Measurements from ENCODE around the gene CCDC146. TPM values are rescaled to one million over a fixed set of nuclear protein-coding genes. Genes with fewer than 3 reads are reported as not detected.
A peak's percentile ranks its signal among the peaks of the same experiment; 100 is the strongest.
"Not testable (repeated sequence)": the region's sequence is repeated elsewhere in the genome, so short reads cannot be mapped to it uniquely, and the experiment has no call there.

Gene CCDC146
- total and polyA plus RNA-seq, 4 donors, result 1.3 to 3.9 (median 3.1) TPM

DNA sequence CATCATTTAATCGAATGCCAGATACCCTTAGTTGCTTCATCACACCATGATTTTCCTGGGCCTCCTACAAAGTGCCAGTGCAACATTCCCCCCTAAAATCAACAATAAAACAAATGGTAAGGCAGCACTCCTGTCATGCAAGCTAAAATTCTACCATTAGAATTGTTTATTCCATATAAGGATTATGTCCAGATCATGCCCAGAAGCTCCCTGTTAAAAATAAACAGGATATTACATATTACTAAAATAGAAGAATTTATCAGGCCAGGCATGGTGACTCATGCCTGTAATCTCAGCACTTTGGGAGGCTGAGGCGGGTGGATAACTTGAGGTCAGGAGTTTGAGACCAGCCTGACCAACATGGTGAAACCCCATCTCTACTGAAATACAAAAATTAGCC is 153.2 kb downstream of the CCDC146 start:
- not testable (repeated sequence) for H3K4me1 ChIP-seq (ENCODE audit: control insufficient read depth in 4 of 4, insufficient read depth in 4 of 4, low read length in 3 of 4); H3K36me3 ChIP-seq (ENCODE audit: control insufficient read depth in 4 of 4, insufficient read depth in 3 of 4, low read depth in 1 of 4, low read length in 3 of 4); H3K9ac ChIP-seq (ENCODE audit: low read depth in 1 of 2, low read length in 2 of 2); H3K27ac ChIP-seq (ENCODE audit: low read depth in 1 of 2, low read length in 2 of 2); DNase-seq (ENCODE audit: low spot score); H3K9me3 ChIP-seq (ENCODE audit: control insufficient read depth in 4 of 4, low read length in 3 of 4); H3K27me3 ChIP-seq (ENCODE audit: control insufficient read depth in 4 of 4, insufficient read depth in 4 of 4, low read length in 3 of 4); H3K4me3 ChIP-seq (ENCODE audit: low read depth in 1 of 3, low read length in 3 of 3)
- 72% methylated on average over 2 of the region's 2 CpGs for WGBS
- peak; percentile 86 to 92 for TF ChIP-seq JUND (IDR thresholded peaks at IDR 0.05)
- peak; percentile 49 for TF ChIP-seq NR2F2 (IDR thresholded peaks at IDR 0.05)

DNA sequence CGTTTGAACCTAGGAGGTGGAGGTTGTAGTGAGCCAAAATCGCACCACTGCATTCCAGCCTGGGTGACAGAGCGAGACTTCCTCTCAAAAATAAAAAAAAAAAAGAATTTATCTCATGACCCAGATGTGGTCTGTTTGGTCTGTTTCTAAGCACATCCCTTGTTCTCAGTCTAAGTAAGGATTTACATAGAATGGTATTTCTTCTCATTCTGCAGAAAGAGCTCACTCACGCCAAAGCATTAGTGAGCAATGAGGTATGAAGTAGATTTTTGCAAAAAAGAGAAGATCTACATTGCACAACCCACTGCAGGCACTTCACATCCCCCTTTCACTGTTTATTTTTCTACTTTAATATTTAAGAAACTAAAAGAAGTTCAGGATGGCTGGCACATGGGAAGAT is 153.7 kb downstream of the CCDC146 start:
- Histone ChIP-seq H3K4me3 (ENCODE audit: low read depth in 1 of 3, low read length in 3 of 3) (no peak overlapping the region), H3K36me3 (ENCODE audit: control insufficient read depth in 4 of 4, insufficient read depth in 3 of 4, low read depth in 1 of 4, low read length in 3 of 4) (no peaks in the 10 kb centered on the region), H3K27me3 (ENCODE audit: control insufficient read depth in 4 of 4, insufficient read depth in 4 of 4, low read length in 3 of 4) (no peaks in the 10 kb centered on the region), H3K27ac (ENCODE audit: low read depth in 1 of 2, low read length in 2 of 2) (no peak overlapping the region), H3K9me3 (ENCODE audit: control insufficient read depth in 4 of 4, low read length in 3 of 4) (no peaks in the 10 kb centered on the region), H3K9ac (ENCODE audit: low read depth in 1 of 2, low read length in 2 of 2) (no peak overlapping the region), H3K4me1 (ENCODE audit: control insufficient read depth in 4 of 4, insufficient read depth in 4 of 4, low read length in 3 of 4) (peaks cover 0 to 1% (median 0%) of the 10 kb centered on the region in 4 donors)
- WGBS, result 62% methylated on average over 4 of the region's 4 CpGs
- peak in 1 of 2 donors; percentile 16 for TF ChIP-seq JUND (IDR thresholded peaks at IDR 0.05)
- TF ChIP-seq, protein P1, sequence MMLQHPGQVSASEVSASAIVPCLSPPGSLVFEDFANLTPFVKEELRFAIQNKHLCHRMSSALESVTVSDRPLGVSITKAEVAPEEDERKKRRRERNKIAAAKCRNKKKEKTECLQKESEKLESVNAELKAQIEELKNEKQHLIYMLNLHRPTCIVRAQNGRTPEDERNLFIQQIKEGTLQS (IDR thresholded peaks at IDR 0.05), result no peak
- no peak for DNase-seq (ENCODE audit: low spot score)

DNA sequence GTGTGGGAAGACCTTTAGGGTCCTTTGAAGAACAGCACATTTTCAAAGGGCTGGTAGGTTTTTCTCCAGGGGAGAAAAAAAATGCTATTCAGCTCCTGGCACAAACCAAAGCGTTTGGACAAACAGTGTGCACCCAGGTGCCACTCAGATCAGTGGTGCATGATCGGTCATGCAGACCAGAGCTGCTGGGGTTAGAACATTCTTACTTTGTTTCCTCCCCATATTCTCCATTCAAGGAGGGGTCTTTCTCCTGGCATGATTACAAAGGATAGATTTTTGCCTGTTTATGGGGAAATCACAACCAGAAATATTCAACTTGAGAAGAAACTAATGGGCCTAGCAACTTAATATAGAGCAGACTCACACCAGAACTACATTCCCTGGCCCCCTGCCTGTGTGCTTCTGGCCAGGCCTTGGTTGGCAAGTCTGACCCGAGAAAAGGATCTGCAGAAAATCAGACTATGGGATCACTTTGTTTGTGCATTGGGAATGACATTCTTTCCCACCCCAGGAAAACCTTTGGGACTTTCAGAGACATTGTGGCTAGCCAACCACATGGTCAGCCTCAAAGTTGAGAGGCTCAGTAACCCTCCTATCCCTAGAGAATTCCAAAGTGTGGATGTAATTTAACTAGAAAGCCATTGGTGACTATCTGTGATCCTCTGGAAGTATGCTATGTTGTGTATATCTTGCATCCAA is 159.5 kb downstream of the CCDC146 start:
- Histone ChIP-seq H3K36me3 (ENCODE audit: control insufficient read depth in 4 of 4, insufficient read depth in 3 of 4, low read depth in 1 of 4, low read length in 3 of 4) (no peaks in the 10 kb centered on the region), H3K4me3 (ENCODE audit: low read depth in 1 of 3, low read length in 3 of 3) (no peak overlapping the region), H3K9me3 (ENCODE audit: control insufficient read depth in 4 of 4, low read length in 3 of 4) (no peaks in the 10 kb centered on the region), H3K4me1 (ENCODE audit: control insufficient read depth in 4 of 4, insufficient read depth in 4 of 4, low read length in 3 of 4) (peaks cover 0 to 6% (median 2%) of the 10 kb centered on the region in 4 donors), H3K9ac (ENCODE audit: low read depth in 1 of 2, low read length in 2 of 2) (peak overlapping the region in 1 of 2 donors; percentile 22), H3K27me3 (ENCODE audit: control insufficient read depth in 4 of 4, insufficient read depth in 4 of 4, low read length in 3 of 4) (no peaks in the 10 kb centered on the region), H3K27ac (ENCODE audit: low read depth in 1 of 2, low read length in 2 of 2) (peak overlapping the region in 1 of 2 donors; percentile 18)
- no peak for DNase-seq (ENCODE audit: low spot score)
- WGBS, result 67% methylated on average over 3 of the region's 3 CpGs
- TF ChIP-seq REST (IDR thresholded peaks at IDR 0.05) (peak; percentile 94), YY1 (IDR thresholded peaks at IDR 0.05) (no peak), RAD21 (IDR thresholded peaks at IDR 0.05) (no peak), FOXA1 (IDR thresholded peaks at IDR 0.05) (no peak), HNF4A (conservative IDR thresholded peaks at IDR 0.05) (no peak), GABPA (IDR thresholded peaks at IDR 0.05 in 1 of 2, conservative IDR thresholded peaks at IDR 0.05 in 1 of 2) (no peak), HNF4G (IDR thresholded peaks at IDR 0.05) (no peak), JUND (IDR thresholded peaks at IDR 0.05) (no peak), SP1 (IDR thresholded peaks at IDR 0.05) (no peak), NR2F2 (IDR thresholded peaks at IDR 0.05) (peak; percentile 62), FOXA2 (IDR thresholded peaks at IDR 0.05) (no peak), EGR1 (IDR thresholded peaks at IDR 0.05; ENCODE audit: low read depth in 2 of 2) (no peak), TAF1 (conservative IDR thresholded peaks at IDR 0.05) (no peak), RXRA (IDR thresholded peaks at IDR 0.05) (no peak)
- TF ChIP-seq, protein P2, sequence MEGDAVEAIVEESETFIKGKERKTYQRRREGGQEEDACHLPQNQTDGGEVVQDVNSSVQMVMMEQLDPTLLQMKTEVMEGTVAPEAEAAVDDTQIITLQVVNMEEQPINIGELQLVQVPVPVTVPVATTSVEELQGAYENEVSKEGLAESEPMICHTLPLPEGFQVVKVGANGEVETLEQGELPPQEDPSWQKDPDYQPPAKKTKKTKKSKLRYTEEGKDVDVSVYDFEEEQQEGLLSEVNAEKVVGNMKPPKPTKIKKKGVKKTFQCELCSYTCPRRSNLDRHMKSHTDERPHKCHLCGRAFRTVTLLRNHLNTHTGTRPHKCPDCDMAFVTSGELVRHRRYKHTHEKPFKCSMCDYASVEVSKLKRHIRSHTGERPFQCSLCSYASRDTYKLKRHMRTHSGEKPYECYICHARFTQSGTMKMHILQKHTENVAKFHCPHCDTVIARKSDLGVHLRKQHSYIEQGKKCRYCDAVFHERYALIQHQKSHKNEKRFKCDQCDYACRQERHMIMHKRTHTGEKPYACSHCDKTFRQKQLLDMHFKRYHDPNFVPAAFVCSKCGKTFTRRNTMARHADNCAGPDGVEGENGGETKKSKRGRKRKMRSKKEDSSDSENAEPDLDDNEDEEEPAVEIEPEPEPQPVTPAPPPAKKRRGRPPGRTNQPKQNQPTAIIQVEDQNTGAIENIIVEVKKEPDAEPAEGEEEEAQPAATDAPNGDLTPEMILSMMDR (IDR thresholded peaks at IDR 0.05; ENCODE audit: low read depth, low read length, missing input control), result no peak
- TF ChIP-seq, protein P3, sequence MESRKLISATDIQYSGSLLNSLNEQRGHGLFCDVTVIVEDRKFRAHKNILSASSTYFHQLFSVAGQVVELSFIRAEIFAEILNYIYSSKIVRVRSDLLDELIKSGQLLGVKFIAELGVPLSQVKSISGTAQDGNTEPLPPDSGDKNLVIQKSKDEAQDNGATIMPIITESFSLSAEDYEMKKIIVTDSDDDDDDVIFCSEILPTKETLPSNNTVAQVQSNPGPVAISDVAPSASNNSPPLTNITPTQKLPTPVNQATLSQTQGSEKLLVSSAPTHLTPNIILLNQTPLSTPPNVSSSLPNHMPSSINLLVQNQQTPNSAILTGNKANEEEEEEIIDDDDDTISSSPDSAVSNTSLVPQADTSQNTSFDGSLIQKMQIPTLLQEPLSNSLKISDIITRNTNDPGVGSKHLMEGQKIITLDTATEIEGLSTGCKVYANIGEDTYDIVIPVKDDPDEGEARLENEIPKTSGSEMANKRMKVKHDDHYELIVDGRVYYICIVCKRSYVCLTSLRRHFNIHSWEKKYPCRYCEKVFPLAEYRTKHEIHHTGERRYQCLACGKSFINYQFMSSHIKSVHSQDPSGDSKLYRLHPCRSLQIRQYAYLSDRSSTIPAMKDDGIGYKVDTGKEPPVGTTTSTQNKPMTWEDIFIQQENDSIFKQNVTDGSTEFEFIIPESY (IDR thresholded peaks at IDR 0.05), result no peak
- TF ChIP-seq, protein P1 (IDR thresholded peaks at IDR 0.05), result no peak
- TF ChIP-seq, protein P4, sequence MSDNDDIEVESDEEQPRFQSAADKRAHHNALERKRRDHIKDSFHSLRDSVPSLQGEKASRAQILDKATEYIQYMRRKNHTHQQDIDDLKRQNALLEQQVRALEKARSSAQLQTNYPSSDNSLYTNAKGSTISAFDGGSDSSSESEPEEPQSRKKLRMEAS (IDR thresholded peaks at IDR 0.05), result no peak
